ENCODE results near the gene FOXN4.

GRCh38 chr12:109239179-109239578, 69.9 kb downstream of the FOXN4 start:
- TF ChIP-seq, protein P1, sequence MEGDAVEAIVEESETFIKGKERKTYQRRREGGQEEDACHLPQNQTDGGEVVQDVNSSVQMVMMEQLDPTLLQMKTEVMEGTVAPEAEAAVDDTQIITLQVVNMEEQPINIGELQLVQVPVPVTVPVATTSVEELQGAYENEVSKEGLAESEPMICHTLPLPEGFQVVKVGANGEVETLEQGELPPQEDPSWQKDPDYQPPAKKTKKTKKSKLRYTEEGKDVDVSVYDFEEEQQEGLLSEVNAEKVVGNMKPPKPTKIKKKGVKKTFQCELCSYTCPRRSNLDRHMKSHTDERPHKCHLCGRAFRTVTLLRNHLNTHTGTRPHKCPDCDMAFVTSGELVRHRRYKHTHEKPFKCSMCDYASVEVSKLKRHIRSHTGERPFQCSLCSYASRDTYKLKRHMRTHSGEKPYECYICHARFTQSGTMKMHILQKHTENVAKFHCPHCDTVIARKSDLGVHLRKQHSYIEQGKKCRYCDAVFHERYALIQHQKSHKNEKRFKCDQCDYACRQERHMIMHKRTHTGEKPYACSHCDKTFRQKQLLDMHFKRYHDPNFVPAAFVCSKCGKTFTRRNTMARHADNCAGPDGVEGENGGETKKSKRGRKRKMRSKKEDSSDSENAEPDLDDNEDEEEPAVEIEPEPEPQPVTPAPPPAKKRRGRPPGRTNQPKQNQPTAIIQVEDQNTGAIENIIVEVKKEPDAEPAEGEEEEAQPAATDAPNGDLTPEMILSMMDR (optimal IDR thresholded peaks at IDR 0.05 in 1 of 3, IDR thresholded peaks at IDR 0.05 in 1 of 3, conservative IDR thresholded peaks at IDR 0.05 in 1 of 3; ENCODE audit: extremely low read depth in 1 of 3, insufficient read depth in 2 of 3, low read length in 3 of 3), result no peak
- no peak for TF ChIP-seq EZH2 (IDR thresholded peaks at IDR 0.05; ENCODE audit: low read length)

Data from keratinocyte (primary cell).